ENCODE results near the gene AFAP1. TPM values are rescaled to one million over a fixed set of nuclear protein-coding genes. Genes with fewer than 3 reads are reported as not detected.
"Not testable (repeated sequence)": the region's sequence is repeated elsewhere in the genome, so short reads cannot be mapped to it uniquely, and the experiment has no call there.

Gene AFAP1
- total RNA-seq, 2 donors from 2014 or later = 9.6 to 35.3 TPM

- Histone ChIP-seq H3K9me3 (no peaks in the 10 kb centered on the region), H3K36me3 (replicated peaks in 1 of 2; ENCODE audit: insufficient read depth in 1 of 2, low read depth in 2 of 2) (no peaks in the 10 kb centered on the region), H3K27ac (peak overlapping the region in 3 of 4 donors; percentile 13 to 37 (median 14)), H3K4me3 (no peak overlapping the region), H3K27me3 (no peaks in the 10 kb centered on the region), H3K4me1 (peaks cover 38% of the 10 kb centered on the region)
- intact Hi-C loops (cut with DNase I) = no loop called here
- 51 to 57% methylated on average over 5 of the region's 5 CpGs for WGBS, 2 donors
- ATAC-seq (no peak), DNase-seq (no peak)
- TF ChIP-seq POLR2A (IDR thresholded peaks at IDR 0.05) (no peak), CTCF (IDR thresholded peaks at IDR 0.05) (no peak)
Measured at GRCh38 chr4:7944599-7945220, 5.0 kb upstream of the AFAP1 start.

- H3K36me3 ChIP-seq (replicated peaks in 1 of 2; ENCODE audit: insufficient read depth in 1 of 2, low read depth in 2 of 2); H3K27ac ChIP-seq; ATAC-seq; H3K4me3 ChIP-seq; DNase-seq; H3K9me3 ChIP-seq; intact Hi-C loops (cut with DNase I); H3K27me3 ChIP-seq: not testable (repeated sequence)
- 94 to 98% methylated on average over 4 of the region's 4 CpGs for WGBS, 2 donors
- H3K4me1 ChIP-seq = peaks cover 30% of the 10 kb centered on the region
Measured at GRCh38 chr4:7943688-7944087, 4.0 kb upstream of the AFAP1 start.

- peaks cover 33% of the 10 kb centered on the region for H3K4me1 ChIP-seq
- DNase-seq (no peak), ATAC-seq (no peak)
- intact Hi-C loops (cut with DNase I) = no loop called here
- no peaks in the 10 kb centered on the region for H3K27me3 ChIP-seq
- H3K36me3 ChIP-seq (replicated peaks in 1 of 2; ENCODE audit: insufficient read depth in 1 of 2, low read depth in 2 of 2) = no peaks in the 10 kb centered on the region
- 88 to 92% methylated on average over 8 of the region's 8 CpGs for WGBS, 2 donors
- H3K4me3 ChIP-seq = no peak overlapping the region
- no peak overlapping the region for H3K27ac ChIP-seq
- TF ChIP-seq POLR2A (IDR thresholded peaks at IDR 0.05) (no peak), CTCF (IDR thresholded peaks at IDR 0.05) (no peak)
- H3K9me3 ChIP-seq = no peaks in the 10 kb centered on the region
Measured at GRCh38 chr4:7943211-7943610, 3.5 kb upstream of the AFAP1 start.

- H3K36me3 ChIP-seq (replicated peaks in 1 of 2; ENCODE audit: insufficient read depth in 1 of 2, low read depth in 2 of 2) = no peaks in the 10 kb centered on the region
- intact Hi-C loops (cut with DNase I) = no loop called here
- H3K27me3 ChIP-seq = no peaks in the 10 kb centered on the region
- no peak for DNase-seq
- H3K9me3 ChIP-seq = no peaks in the 10 kb centered on the region
- no peak overlapping the region for H3K4me3 ChIP-seq
- H3K27ac ChIP-seq = no peak overlapping the region
- no peak for ATAC-seq
- peaks cover 43% of the 10 kb centered on the region for H3K4me1 ChIP-seq
- 83 to 95% methylated on average over 4 of the region's 4 CpGs for WGBS, 2 donors
- TF ChIP-seq CTCF (IDR thresholded peaks at IDR 0.05) (no peak), POLR2A (IDR thresholded peaks at IDR 0.05) (no peak)
Measured at GRCh38 chr4:7941965-7942496, 2.4 kb upstream of the AFAP1 start.

GRCh38 chr4:7941111-7941964 lies 1.7 kb upstream of the AFAP1 start:
- Histone ChIP-seq H3K36me3 (replicated peaks in 1 of 2; ENCODE audit: insufficient read depth in 1 of 2, low read depth in 2 of 2) (no peaks in the 10 kb centered on the region), H3K4me3 (no peak overlapping the region), H3K9me3 (no peaks in the 10 kb centered on the region), H3K27me3 (no peaks in the 10 kb centered on the region), H3K27ac (peak overlapping the region in 3 of 4 donors; percentile 35 to 49 (median 39)), H3K4me1 (peaks cover 43% of the 10 kb centered on the region)
- TF ChIP-seq POLR2A (IDR thresholded peaks at IDR 0.05) = no peak
- TF ChIP-seq CTCF (IDR thresholded peaks at IDR 0.05) = no peak
- intact Hi-C loops (cut with DNase I) = no loop called here
- 72 to 73% methylated on average over 9 to 11 of the region's 11 CpGs for WGBS, 2 donors
- DNase-seq (no peak), ATAC-seq (no peak)
